H1 (cell line): ENCODE results near the gene GPRIN3. TPM values are rescaled to one million over a fixed set of nuclear protein-coding genes. Genes with fewer than 3 reads are reported as not detected.

Source experiments
- CTCF ChIA-PET: fragments of 300-600 bp; sonication (Branson Sonifier 250); formaldehyde crosslinking; loops from one replicate; lab custom pipeline; 2021; ENCODE audit not compliant: partially characterized antibody; lab: Charles Lee
- POLR2A ChIA-PET: fragments of 300-600 bp; sonication (Branson Sonifier 250); formaldehyde crosslinking; loops from one replicate; lab custom pipeline; 2021; ENCODE audit warnings: inconsistent platforms; ENCODE audit not compliant: partially characterized antibody; lab: Charles Lee
- DNase-seq, 2 experiments: peaks; one replicate each; pipeline versions ENCODE4 v3.0.0 to v3.0.0-alpha.2; 2010 to 2022; ENCODE audit warnings: low spot score in 2 of 2, low read depth in 1 of 2, mixed read lengths in 1 of 2
- FAIRE-seq: peaks from 2 replicates; lab custom pipeline; 2011; peaks lifted over from hg19 to GRCh38; lab: Jason Lieb, UNC
- H2AFZ ChIP-seq: 2 replicates; pipeline ENCODE4 v1.8.1; 2012; ENCODE audit warnings: low read length, inconsistent platforms
- H2AK5ac ChIP-seq: 2 replicates; pipeline ENCODE4 v1.6.1; 2013; ENCODE audit warnings: low read depth, low read length
- H2BK120ac ChIP-seq: replicated peaks from 2 replicates; pipeline ENCODE3; 2013; ENCODE audit warnings: low read depth, low read length, inconsistent platforms
- H2BK12ac ChIP-seq: 2 replicates; pipeline ENCODE4 v1.6.1; 2013; ENCODE audit warnings: low read depth, low read length
- H2BK15ac ChIP-seq: 2 replicates; pipeline ENCODE4 v1.6.1; 2013; ENCODE audit warnings: low read length
- H2BK20ac ChIP-seq: 2 replicates; pipeline ENCODE4 v1.6.1; 2013; ENCODE audit warnings: low read length
- H2BK5ac ChIP-seq: 2 replicates; pipeline ENCODE4 v1.6.1; 2013; ENCODE audit warnings: low read depth, low read length
- H3K14ac ChIP-seq: 2 replicates; pipeline ENCODE4 v1.6.1; 2013; ENCODE audit warnings: inconsistent platforms; ENCODE audit not compliant: insufficient read length
- H3K18ac ChIP-seq: 2 replicates; pipeline ENCODE4 v1.6.1; 2013; ENCODE audit warnings: low read length; ENCODE audit errors: extremely low read depth
- H3K23ac ChIP-seq: 2 replicates; pipeline ENCODE4 v1.6.1; 2013; ENCODE audit warnings: inconsistent platforms; ENCODE audit not compliant: insufficient read length
- H3K23me2 ChIP-seq: 2 replicates; pipeline ENCODE4 v1.6.1; 2013; ENCODE audit warnings: low read depth, low read length
- H3K27ac ChIP-seq: 2 replicates; pipeline ENCODE4 v1.6.1; 2011; ENCODE audit warnings: low read depth, low read length, inconsistent platforms
- H3K27me3 ChIP-seq, 4 experiments: replicated peaks in 1 of 4; 1 replicate in 1 of 4; 2 replicates in 3 of 4; pipeline versions ENCODE4 v1.6.1 to v1.8.1; 2011 to 2013; ENCODE audit warnings: low read length in 3 of 4, mild to moderate bottlenecking in 3 of 4, inconsistent platforms in 2 of 4, mixed read lengths in 2 of 4, moderate library complexity in 1 of 4; ENCODE audit not compliant: control insufficient read depth in 3 of 4, insufficient read depth in 3 of 4; ENCODE audit errors: extremely low read depth in 1 of 4
- H3K36me3 ChIP-seq, 4 experiments: 2 replicates each; pipeline versions ENCODE4 v1.6.1 to v1.8.1; 2011 to 2013; ENCODE audit warnings: mild to moderate bottlenecking in 4 of 4, low read length in 3 of 4, moderate library complexity in 2 of 4, control low read depth in 1 of 4, inconsistent platforms in 1 of 4; ENCODE audit not compliant: insufficient read depth in 4 of 4, control insufficient read depth in 2 of 4
- H3K4ac ChIP-seq: replicated peaks from 2 replicates; pipeline ENCODE3; 2013; ENCODE audit warnings: low read length, low read depth, mixed read lengths, inconsistent platforms; ENCODE audit not compliant: insufficient read length
- H3K4me1 ChIP-seq, 4 experiments: replicated peaks in 1 of 4; 1 replicate in 1 of 4; 2 replicates in 3 of 4; pipeline versions ENCODE4 v1.6.1 to v1.8.1; 2011 to 2013; ENCODE audit warnings: low read length in 3 of 4, inconsistent platforms in 2 of 4, mixed read lengths in 1 of 4; ENCODE audit not compliant: insufficient read depth in 4 of 4, control insufficient read depth in 3 of 4
- H3K4me2 ChIP-seq, 2 experiments: 2 replicates each; pipeline versions ENCODE4 v1.6.1 to v1.8.1; 2011 to 2013; ENCODE audit warnings: low read depth in 2 of 2, low read length in 2 of 2, control low read depth in 1 of 2, inconsistent platforms in 1 of 2, mild to moderate bottlenecking in 1 of 2; ENCODE audit not compliant: insufficient read depth in 1 of 2
- H3K4me3 ChIP-seq, 4 experiments: fragments of 200-600, 300-600 bp in 1 of 4; sonication (generic), shearing (Covaris generic), sonication (Bioruptor Twin) in 1 of 4; 2 replicates each; pipeline versions ENCODE4 v1.5.1 to v1.8.1; 2011 to 2016; ENCODE audit warnings: low read length in 4 of 4, low read depth in 3 of 4, control low read depth in 2 of 4, inconsistent platforms in 2 of 4, mild to moderate bottlenecking in 2 of 4, mixed read lengths in 1 of 4, moderate library complexity in 1 of 4; ENCODE audit not compliant: insufficient read depth in 2 of 4; ENCODE audit errors: extremely low read depth in 1 of 4
- H3K56ac ChIP-seq: replicated peaks from 2 replicates; pipeline ENCODE3; 2013; ENCODE audit warnings: low read depth, mild to moderate bottlenecking, mixed read lengths, low read length, inconsistent platforms; ENCODE audit not compliant: insufficient read length
- H3K79me1 ChIP-seq: 2 replicates; pipeline ENCODE4 v1.6.1; 2013; ENCODE audit warnings: low read depth, low read length, control low read depth
- H3K79me2 ChIP-seq, 2 experiments: 2 replicates each; pipeline versions ENCODE4 v1.6.1 to v1.8.1; 2012 to 2013; ENCODE audit warnings: low read length in 2 of 2, mild to moderate bottlenecking in 2 of 2, inconsistent platforms in 1 of 2; ENCODE audit not compliant: insufficient read depth in 2 of 2, control insufficient read depth in 1 of 2
- H3K9ac ChIP-seq, 4 experiments: replicated peaks in 1 of 4; 1 replicate in 1 of 4; 2 replicates in 3 of 4; pipeline versions ENCODE4 v1.6.1 to v1.8.1; 2011 to 2013; ENCODE audit warnings: low read depth in 3 of 4, low read length in 3 of 4, control low read depth in 2 of 4, mild to moderate bottlenecking in 2 of 4, moderate library complexity in 2 of 4, inconsistent platforms in 1 of 4; ENCODE audit errors: extremely low read depth in 1 of 4
- H3K9me3 ChIP-seq, 2 experiments: 2 replicates each; pipeline versions ENCODE4 v1.6.1 to v1.8.1; 2012 to 2013; ENCODE audit warnings: mild to moderate bottlenecking in 2 of 2, moderate library complexity in 2 of 2, control low read depth in 1 of 2, inconsistent platforms in 1 of 2, low read depth in 1 of 2, low read length in 1 of 2, mixed read lengths in 1 of 2; ENCODE audit not compliant: insufficient read depth in 2 of 2
- H4K20me1 ChIP-seq, 2 experiments: replicated peaks in 1 of 2; 2 replicates each; pipeline versions ENCODE3 to v1.8.1; 2011 to 2013; ENCODE audit warnings: inconsistent platforms in 2 of 2, low read length in 2 of 2, mild to moderate bottlenecking in 1 of 2; ENCODE audit not compliant: insufficient read depth in 2 of 2, control insufficient read depth in 1 of 2
- H4K5ac ChIP-seq: 2 replicates; pipeline ENCODE4 v1.6.1; 2013; ENCODE audit warnings: low read length, low read depth, mixed read lengths, inconsistent platforms; ENCODE audit not compliant: insufficient read length
- H4K8ac ChIP-seq: 2 replicates; pipeline ENCODE4 v1.8.0; 2013; ENCODE audit warnings: mild to moderate bottlenecking, moderate library complexity, low read length, inconsistent platforms; ENCODE audit not compliant: insufficient read depth; ENCODE audit errors: extremely low read depth
- H4K91ac ChIP-seq: replicated peaks from 2 replicates; pipeline ENCODE3; 2013; ENCODE audit warnings: low read length, mixed read lengths, inconsistent platforms; ENCODE audit not compliant: insufficient read length
- CBX5 ChIP-seq: fragments of 300-800, 300-1000 bp; sonication (generic); IDR thresholded peaks from 2 replicates; pipeline ENCODE4 v1.7.1; 2016; ENCODE audit warnings: antibody characterized with exemption, low read length, low read depth
- EGR1 ChIP-seq: IDR thresholded peaks from 2 replicates; pipeline ENCODE4 v1.6.1; 2011; ENCODE audit warnings: low read depth, low read length, borderline replicate concordance
- GTF2F1 ChIP-seq: IDR thresholded peaks from 2 replicates; pipeline ENCODE4 v1.6.1; 2012; ENCODE audit warnings: low read depth, low read length, improper control_type of control experiment, borderline replicate concordance
- WGBS, 2 experiments: shearing (Covaris generic) in 1 of 2; methylation state at CpG; one replicate each; pipeline versions ENCODE4 v1.1.6 to v1.1.7; 2013 to 2015; ENCODE audit warnings: low lambda C conversion rate in 2 of 2, mixed read lengths in 2 of 2, inconsistent platforms in 1 of 2, low coverage in 1 of 2, missing lambda C conversion rate in 1 of 2; ENCODE audit not compliant: insufficient replicate concordance in 2 of 2, insufficient coverage in 1 of 2, insufficient read length in 1 of 2; ENCODE audit errors: extremely low coverage in 1 of 2, missing lambda C conversion rate in 1 of 2; 5-methylcytosine and 5-hydroxymethylcytosine counted together
- polyA plus RNA-seq, 7 experiments: library from polyadenylated mRNA; depleted of rRNA in 3 of 7; stranded (reverse) in 5 of 7; unstranded in 2 of 7; fragments of >200 nt in 5 of 7; fragments of 200-250 nt in 2 of 7; gene quantifications; 1 replicate in 5 of 7; 2 replicates in 1 of 7; 4 replicates in 1 of 7; pipeline versions ENCODE4 v1.2.1 to v1.2.3, GENCODE V29; 2011 to 2013; ENCODE audit warnings: missing spikeins in 2 of 7, mixed read lengths in 2 of 7
- total RNA-seq: library from RNA; stranded (reverse); fragmentation: NEBNext Ultra II Directional; extraction: Animal tissue kit (Norgen Biotek cat#: 25700); gene quantifications from 2 replicates; pipeline ENCODE4 v1.2.1, GENCODE V29; 2021
- TF ChIP-seq, protein P1 (sequence below): IDR thresholded peaks from 2 replicates; pipeline ENCODE4 v1.6.1; 2011; ENCODE audit warnings: low read depth, mild to moderate bottlenecking, low read length; ENCODE audit not compliant: insufficient read depth

GPRIN3 gene
- total and polyA plus RNA-seq, 2 of the 8 experiments (the other 6 are each of a cell fraction or from before 2014, with no cell fraction given), result 0.17 to 1.4 TPM

- DNase-seq (no peak), FAIRE-seq (no peak)
- Histone ChIP-seq H3K4ac (no peak overlapping the region), H2AFZ (no peak overlapping the region), H3K27me3 (no peaks in the 10 kb centered on the region), H3K9ac (no peak overlapping the region), H3K4me1 (no peaks in the 10 kb centered on the region), H4K91ac (no peak overlapping the region), H3K4me3 (no peak overlapping the region), H2BK20ac (no peak overlapping the region), H2BK120ac (no peak overlapping the region), H2BK12ac (no peak overlapping the region), H2BK15ac (no peak overlapping the region), H3K9me3 (no peaks in the 10 kb centered on the region), H2BK5ac (no peak overlapping the region), H3K18ac (no peak overlapping the region), H3K79me1 (no peaks in the 10 kb centered on the region), H3K4me2 (no peak overlapping the region)
- WGBS, 2 experiments, result 79% methylated on average over 1 of the region's 1 CpG; no CpG with 5 or more reads in 1 of the 2 experiments
- CTCF ChIA-PET, result interaction anchor here (1.2 kb wide), 1 partner anchor 88 kb away, joined by 3 read pairs; no protein-coding TSS in a partner anchor
- TF ChIP-seq, protein P1, sequence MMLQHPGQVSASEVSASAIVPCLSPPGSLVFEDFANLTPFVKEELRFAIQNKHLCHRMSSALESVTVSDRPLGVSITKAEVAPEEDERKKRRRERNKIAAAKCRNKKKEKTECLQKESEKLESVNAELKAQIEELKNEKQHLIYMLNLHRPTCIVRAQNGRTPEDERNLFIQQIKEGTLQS, result no peak
- no peak for TF ChIP-seq CBX5
- no peak for TF ChIP-seq GTF2F1
- TF ChIP-seq EGR1, result no peak
- TF ChIP-seq, all 59 proteins: peak for 0
- Histone ChIP-seq H4K20me1 (no peaks in the 10 kb centered on the region), H2AK5ac (no peak overlapping the region), H3K36me3 (no peaks in the 10 kb centered on the region), H3K79me2 (no peaks in the 10 kb centered on the region), H3K14ac (no peak overlapping the region), H3K23ac (no peak overlapping the region), H3K56ac (no peak overlapping the region), H4K5ac (no peak overlapping the region), H3K27ac (no peak overlapping the region), H3K23me2 (no peaks in the 10 kb centered on the region), H4K8ac (no peak overlapping the region)
- POLR2A ChIA-PET, result interaction anchor here (1.2 kb wide), 1 partner anchor 16 kb away, joined by 3 read pairs; no protein-coding TSS in a partner anchor
These were observed 7.1 kb downstream of the GPRIN3 start for GRCh38 chr4:89300499-89300898.
